ENCODE measurements around the gene WIF1. TPM values are rescaled to one million over a fixed set of nuclear protein-coding genes. Genes with fewer than 3 reads are reported as not detected.

The WIF1 gene
- total RNA-seq, 1 experiment from 2014 or later = not detected

DNA sequence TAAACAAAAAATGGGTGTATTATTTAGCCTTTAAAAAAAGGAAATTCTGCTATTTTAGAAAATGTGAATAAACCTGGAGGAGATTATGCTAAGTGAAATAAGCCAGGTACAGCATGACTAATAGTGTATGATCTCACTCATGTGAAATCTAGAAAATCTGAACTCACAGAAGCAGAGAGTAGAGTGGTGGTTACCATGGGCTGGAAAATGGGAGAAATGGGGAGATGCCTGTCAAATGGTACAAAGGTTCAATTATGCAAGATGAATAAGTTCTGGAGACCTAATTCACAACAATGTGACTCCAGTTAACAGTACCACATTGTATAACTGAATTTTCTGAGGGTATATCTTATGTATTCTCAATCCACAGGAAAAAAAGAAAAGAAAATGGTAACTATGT, 30.9 kb upstream of the WIF1 start:
- no peak overlapping the region for H3K4me3 Mint-ChIP-seq (ENCODE audit: low read depth, unreplicated experiment)
- CTCF ChIA-PET = no interaction called here
- no TSS peak for BruUV-seq (replicated peaks)
- no peaks in the 10 kb centered on the region for H3K9me3 Mint-ChIP-seq (ENCODE audit: low read depth, unreplicated experiment)
- intact Hi-C loops (cut with micrococcal nuclease; ENCODE audit: unreplicated experiment) = no loop called here
- H3K36me3 Mint-ChIP-seq (ENCODE audit: insufficient read depth, unreplicated experiment) = no peaks in the 10 kb centered on the region
- TF ChIP-seq, protein P1, sequence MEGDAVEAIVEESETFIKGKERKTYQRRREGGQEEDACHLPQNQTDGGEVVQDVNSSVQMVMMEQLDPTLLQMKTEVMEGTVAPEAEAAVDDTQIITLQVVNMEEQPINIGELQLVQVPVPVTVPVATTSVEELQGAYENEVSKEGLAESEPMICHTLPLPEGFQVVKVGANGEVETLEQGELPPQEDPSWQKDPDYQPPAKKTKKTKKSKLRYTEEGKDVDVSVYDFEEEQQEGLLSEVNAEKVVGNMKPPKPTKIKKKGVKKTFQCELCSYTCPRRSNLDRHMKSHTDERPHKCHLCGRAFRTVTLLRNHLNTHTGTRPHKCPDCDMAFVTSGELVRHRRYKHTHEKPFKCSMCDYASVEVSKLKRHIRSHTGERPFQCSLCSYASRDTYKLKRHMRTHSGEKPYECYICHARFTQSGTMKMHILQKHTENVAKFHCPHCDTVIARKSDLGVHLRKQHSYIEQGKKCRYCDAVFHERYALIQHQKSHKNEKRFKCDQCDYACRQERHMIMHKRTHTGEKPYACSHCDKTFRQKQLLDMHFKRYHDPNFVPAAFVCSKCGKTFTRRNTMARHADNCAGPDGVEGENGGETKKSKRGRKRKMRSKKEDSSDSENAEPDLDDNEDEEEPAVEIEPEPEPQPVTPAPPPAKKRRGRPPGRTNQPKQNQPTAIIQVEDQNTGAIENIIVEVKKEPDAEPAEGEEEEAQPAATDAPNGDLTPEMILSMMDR (IDR thresholded peaks at IDR 0.05; ENCODE audit: unreplicated experiment) = no peak
- no peak for DNase-seq
- no peaks in the 10 kb centered on the region for H3K27me3 Mint-ChIP-seq (ENCODE audit: unreplicated experiment)
- peaks cover 11% of the 10 kb centered on the region for H3K4me1 Mint-ChIP-seq (ENCODE audit: low read depth, unreplicated experiment)
- H3K27ac Mint-ChIP-seq (ENCODE audit: unreplicated experiment) = no peak overlapping the region

DNA sequence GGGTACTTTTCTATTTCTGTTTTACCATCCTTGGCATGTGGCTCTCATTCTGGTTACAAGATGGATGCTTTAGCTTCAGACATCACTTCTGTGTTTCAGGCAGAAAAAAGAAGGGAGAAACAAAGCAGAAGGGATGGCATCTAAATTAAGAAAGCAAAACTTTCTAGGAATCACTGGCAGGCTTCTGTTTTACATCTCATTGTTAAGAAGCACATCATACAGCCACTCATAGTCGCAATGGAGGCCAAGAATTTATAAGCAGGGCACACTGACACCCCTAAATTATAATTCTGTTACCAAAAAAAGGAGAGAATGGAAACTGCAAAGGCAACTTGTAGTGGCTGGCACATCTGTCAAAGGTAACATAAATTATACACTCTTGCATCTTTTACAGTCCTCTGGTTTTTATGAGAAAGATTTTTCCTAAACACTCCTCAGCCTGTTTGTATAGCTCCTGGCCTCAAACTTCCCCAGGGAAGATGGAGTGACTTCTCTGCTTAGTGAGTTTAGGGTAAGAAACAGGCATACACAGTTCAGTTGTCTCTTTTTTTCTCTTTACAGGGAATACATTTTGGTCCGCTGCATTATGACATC, 26.3 kb upstream of the WIF1 start:
- TF ChIP-seq, protein P1 (IDR thresholded peaks at IDR 0.05; ENCODE audit: unreplicated experiment) = no peak
- Mint-ChIP-seq H3K27ac (ENCODE audit: unreplicated experiment) (no peak overlapping the region), H3K27me3 (ENCODE audit: unreplicated experiment) (peaks cover 4% of the 10 kb centered on the region), H3K4me3 (ENCODE audit: low read depth, unreplicated experiment) (no peak overlapping the region), H3K4me1 (ENCODE audit: low read depth, unreplicated experiment) (peaks cover 11% of the 10 kb centered on the region), H3K9me3 (ENCODE audit: low read depth, unreplicated experiment) (no peaks in the 10 kb centered on the region), H3K36me3 (ENCODE audit: insufficient read depth, unreplicated experiment) (no peaks in the 10 kb centered on the region)
- no peak for DNase-seq
- no TSS peak for BruUV-seq (replicated peaks)
- CTCF ChIA-PET = interaction anchor here (0.6 kb wide), 1 partner anchor 48 kb away, joined by 4 read pairs; no protein-coding TSS in a partner anchor
- intact Hi-C loops (cut with micrococcal nuclease; ENCODE audit: unreplicated experiment) = no loop called here

DNA sequence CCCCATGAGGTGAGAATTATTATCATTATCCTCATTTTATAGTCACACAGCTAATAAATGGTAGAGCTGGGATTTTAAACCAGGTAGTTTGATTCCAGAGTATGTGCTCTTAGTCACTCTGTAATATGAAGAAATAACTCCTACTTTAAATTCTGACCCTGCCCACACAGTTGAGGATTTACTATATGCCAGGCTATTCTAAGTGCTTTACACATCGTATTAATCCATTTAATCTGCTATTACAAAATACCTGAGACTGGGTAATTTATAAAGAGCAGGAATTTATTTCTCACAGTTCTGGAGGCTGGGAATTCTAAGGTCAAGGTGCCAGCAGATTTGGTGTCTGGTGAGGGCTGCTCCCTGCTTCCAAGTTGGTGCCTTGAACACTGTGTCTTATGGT, 19.6 kb upstream of the WIF1 start:
- intact Hi-C loops (cut with micrococcal nuclease; ENCODE audit: unreplicated experiment) = no loop called here
- Mint-ChIP-seq H3K36me3 (ENCODE audit: insufficient read depth, unreplicated experiment) (no peaks in the 10 kb centered on the region), H3K27ac (ENCODE audit: unreplicated experiment) (no peak overlapping the region), H3K27me3 (ENCODE audit: unreplicated experiment) (peaks cover 16% of the 10 kb centered on the region), H3K9me3 (ENCODE audit: low read depth, unreplicated experiment) (peaks cover 4% of the 10 kb centered on the region), H3K4me1 (ENCODE audit: low read depth, unreplicated experiment) (no peaks in the 10 kb centered on the region), H3K4me3 (ENCODE audit: low read depth, unreplicated experiment) (no peak overlapping the region)
- CTCF ChIA-PET = no interaction called here
- no TSS peak for BruUV-seq (replicated peaks)
- no peak for DNase-seq
- TF ChIP-seq, protein P1 (IDR thresholded peaks at IDR 0.05; ENCODE audit: unreplicated experiment) = no peak

DNA sequence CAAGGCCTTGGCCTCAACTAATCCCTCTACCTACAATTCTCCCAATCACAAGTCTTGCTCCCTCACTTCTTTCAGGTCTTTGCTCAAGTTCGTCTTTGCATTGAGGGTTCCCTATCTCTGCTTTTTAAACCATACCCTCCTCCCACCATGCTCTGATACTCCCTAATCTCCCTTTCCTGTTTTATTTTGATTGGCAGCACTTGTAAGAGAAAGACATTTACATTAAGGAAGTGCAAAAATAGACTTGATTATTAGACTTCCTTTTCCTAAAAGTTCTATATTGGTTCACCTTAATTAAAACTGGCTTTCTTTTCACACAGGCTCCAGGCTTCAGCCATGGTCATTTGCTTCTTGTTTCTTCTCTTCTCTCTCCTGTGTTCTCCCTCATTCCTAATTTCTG, 18.3 kb upstream of the WIF1 start:
- no peak overlapping the region for H3K27ac Mint-ChIP-seq (ENCODE audit: unreplicated experiment)
- H3K4me1 Mint-ChIP-seq (ENCODE audit: low read depth, unreplicated experiment) = no peaks in the 10 kb centered on the region
- intact Hi-C loops (cut with micrococcal nuclease; ENCODE audit: unreplicated experiment) = no loop called here
- DNase-seq = no peak
- peaks cover 4% of the 10 kb centered on the region for H3K9me3 Mint-ChIP-seq (ENCODE audit: low read depth, unreplicated experiment)
- CTCF ChIA-PET = no interaction called here
- no peaks in the 10 kb centered on the region for H3K36me3 Mint-ChIP-seq (ENCODE audit: insufficient read depth, unreplicated experiment)
- BruUV-seq (replicated peaks) = no TSS peak
- H3K27me3 Mint-ChIP-seq (ENCODE audit: unreplicated experiment) = peaks cover 18% of the 10 kb centered on the region
- no peak overlapping the region for H3K4me3 Mint-ChIP-seq (ENCODE audit: low read depth, unreplicated experiment)
- TF ChIP-seq, protein P1 (IDR thresholded peaks at IDR 0.05; ENCODE audit: unreplicated experiment) = no peak
